Measurements from ENCODE around the gene ARFRP1. TPM values are rescaled to one million over a fixed set of nuclear protein-coding genes. Genes with fewer than 3 reads are reported as not detected.

Gene ARFRP1
- total and polyA plus RNA-seq, 2 of the 4 experiments (the other 2 are of a cell fraction) = 25.3 to 36.6 TPM

DNA sequence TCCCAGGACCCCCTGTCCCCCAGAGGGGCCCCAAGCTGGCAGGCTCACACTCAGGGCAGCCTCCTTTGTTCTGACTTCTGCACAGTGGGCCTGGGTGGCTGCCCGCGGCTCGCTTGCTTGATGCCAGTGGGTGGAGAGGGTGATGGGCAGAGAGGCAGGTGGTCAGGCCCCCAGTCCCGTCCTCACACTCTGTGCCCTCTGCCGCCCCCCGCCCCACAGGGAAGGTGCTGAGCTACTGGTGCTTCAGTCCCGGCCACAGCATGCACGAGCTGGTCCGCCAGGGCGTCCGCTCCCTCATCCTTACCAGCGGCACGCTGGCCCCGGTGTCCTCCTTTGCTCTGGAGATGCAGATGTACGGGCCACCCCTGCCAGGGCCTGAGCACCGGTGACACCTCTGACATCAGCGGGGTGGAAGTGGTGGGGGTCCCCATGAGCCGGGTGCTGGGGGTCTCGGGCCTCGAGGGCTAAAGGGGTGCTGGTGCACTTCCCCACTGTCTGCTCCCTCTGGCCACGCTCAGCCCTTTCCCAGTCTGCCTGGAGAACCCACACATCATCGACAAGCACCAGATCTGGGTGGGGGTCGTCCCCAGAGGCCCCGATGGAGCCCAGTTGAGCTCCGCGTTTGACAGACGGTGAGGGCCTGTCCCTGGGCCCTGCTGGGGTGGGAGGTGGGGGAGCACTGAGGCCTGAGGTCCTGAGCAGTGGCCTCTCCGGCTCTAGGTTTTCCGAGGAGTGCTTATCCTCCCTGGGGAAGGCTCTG lies 20.2 kb downstream of the ARFRP1 start:
- Histone ChIP-seq H3K27me3 (ENCODE audit: control insufficient read depth, insufficient read depth, low read length) (no peaks in the 10 kb centered on the region), H3K4me3 (ENCODE audit: insufficient read depth, low read depth, low read length) (no peak overlapping the region), H3K36me3 (ENCODE audit: control insufficient read depth, insufficient read depth, low read length) (0 out of 2 replicates have a peak, but pooled peaks cover 3% of the 10 kb centered on the region), H4K5ac (ENCODE audit: low read depth, low read length) (peak overlapping the region; percentile 94), H3K18ac (ENCODE audit: low read depth, low read length) (peak overlapping the region; percentile 16; the same call in 1 of the 2 replicates), H3K9me3 (ENCODE audit: control insufficient read depth, insufficient read depth, low read length) (no peaks in the 10 kb centered on the region), H3K27ac (ENCODE audit: insufficient read depth, low read length) (peak overlapping the region; percentile 63), H3K9ac (ENCODE audit: low read depth, low read length) (no peak overlapping the region), H3K56ac (ENCODE audit: extremely low read depth, insufficient read depth, low read length) (no peak overlapping the region), H3K23ac (ENCODE audit: low read depth, low read length) (peak overlapping the region; percentile 69; the same call in 1 of the 2 replicates), H2BK20ac (ENCODE audit: low read depth, low read length) (0 out of 2 replicates have a peak overlapping the region, but pooled peaks have one; percentile 82), H2BK5ac (ENCODE audit: low read depth, low read length, poor library complexity, severe bottlenecking) (peak overlapping the region; percentile 96), H2AK9ac (replicated peaks; ENCODE audit: low read depth, low read length, poor library complexity) (peak overlapping the region; percentile 90), H3K4me1 (ENCODE audit: control insufficient read depth, insufficient read depth, low read length) (peaks cover 23% of the 10 kb centered on the region), H2AK5ac (ENCODE audit: low read depth, low read length) (peak overlapping the region; percentile 99), H3K79me1 (ENCODE audit: low read depth in 1 of 2, low read length in 2 of 2) (peaks cover 10 to 33% of the 10 kb centered on the region in 2 experiments; a peak in 3 of 4 replicates), H2BK15ac (ENCODE audit: low read depth, low read length) (no peak overlapping the region; the same call in 2 of the 3 replicates), H2BK120ac (ENCODE audit: low read depth, low read length) (peak overlapping the region; percentile 95), H3K4ac (ENCODE audit: low read depth, low read length) (peak overlapping the region; percentile 98), H3K9me1 (ENCODE audit: insufficient read depth, low read length) (peaks cover 20% of the 10 kb centered on the region), H3K4me2 (ENCODE audit: low read depth, low read length) (no peak overlapping the region), H2AFZ (replicated peaks; ENCODE audit: low read length, poor library complexity) (no peak overlapping the region), H3K14ac (replicated peaks; ENCODE audit: low read depth, low read length) (peak overlapping the region; percentile 73), H4K8ac (ENCODE audit: low read depth in 2 of 2, low read length in 2 of 2) (peak overlapping the region; percentile 83 to 98), H4K91ac (ENCODE audit: insufficient read depth, low read depth, low read length) (peak overlapping the region; percentile 92), H4K20me1 (ENCODE audit: insufficient read depth, low read length) (no peaks in the 10 kb centered on the region)
- ChIA-PET POLR2A (ENCODE audit: unreplicated experiment) (no interaction called here), CTCF (no interaction called here)
- WGBS, 2 experiments (ENCODE audit: extremely low coverage in 2 of 2, insufficient read length in 1 of 2) = 96% methylated on average over 10 of the region's 29 CpGs; no CpG with 5 or more reads in 1 of the 2 experiments
- in situ Hi-C loops (cut with MboI; ENCODE audit: low sequenced_read_pairs) = no loop called here
- DNase-seq (no peak), ATAC-seq (ENCODE audit: low read depth) (no peak)
- TF ChIP-seq USF2 (IDR thresholded peaks at IDR 0.05; ENCODE audit: low read depth, low read length) = no peak
- TF ChIP-seq MAFK (IDR thresholded peaks at IDR 0.05; ENCODE audit: low read depth, low read length) = no peak
- TF ChIP-seq ELK1 (IDR thresholded peaks at IDR 0.05; ENCODE audit: borderline replicate concordance, low read depth, low read length) = no peak
- no peak for TF ChIP-seq RAD21 (IDR thresholded peaks at IDR 0.05; ENCODE audit: low read length)
- no peak for TF ChIP-seq RCOR1 (IDR thresholded peaks at IDR 0.05; ENCODE audit: insufficient replicate concordance, low read length)
- no peak for TF ChIP-seq MXI1 (IDR thresholded peaks at IDR 0.05; ENCODE audit: borderline replicate concordance, low read depth, low read length)
- TF ChIP-seq, protein P1, sequence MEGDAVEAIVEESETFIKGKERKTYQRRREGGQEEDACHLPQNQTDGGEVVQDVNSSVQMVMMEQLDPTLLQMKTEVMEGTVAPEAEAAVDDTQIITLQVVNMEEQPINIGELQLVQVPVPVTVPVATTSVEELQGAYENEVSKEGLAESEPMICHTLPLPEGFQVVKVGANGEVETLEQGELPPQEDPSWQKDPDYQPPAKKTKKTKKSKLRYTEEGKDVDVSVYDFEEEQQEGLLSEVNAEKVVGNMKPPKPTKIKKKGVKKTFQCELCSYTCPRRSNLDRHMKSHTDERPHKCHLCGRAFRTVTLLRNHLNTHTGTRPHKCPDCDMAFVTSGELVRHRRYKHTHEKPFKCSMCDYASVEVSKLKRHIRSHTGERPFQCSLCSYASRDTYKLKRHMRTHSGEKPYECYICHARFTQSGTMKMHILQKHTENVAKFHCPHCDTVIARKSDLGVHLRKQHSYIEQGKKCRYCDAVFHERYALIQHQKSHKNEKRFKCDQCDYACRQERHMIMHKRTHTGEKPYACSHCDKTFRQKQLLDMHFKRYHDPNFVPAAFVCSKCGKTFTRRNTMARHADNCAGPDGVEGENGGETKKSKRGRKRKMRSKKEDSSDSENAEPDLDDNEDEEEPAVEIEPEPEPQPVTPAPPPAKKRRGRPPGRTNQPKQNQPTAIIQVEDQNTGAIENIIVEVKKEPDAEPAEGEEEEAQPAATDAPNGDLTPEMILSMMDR (conservative IDR thresholded peaks at IDR 0.05; ENCODE audit: low read depth, low read length) = no peak
- TF ChIP-seq SMC3 (IDR thresholded peaks at IDR 0.05; ENCODE audit: low read depth, low read length) = no peak
- no peak for TF ChIP-seq CEBPB (IDR thresholded peaks at IDR 0.05; ENCODE audit: low read depth, low read length)
- no peak for TF ChIP-seq BHLHE40 (IDR thresholded peaks at IDR 0.05; ENCODE audit: low read depth, low read length)
- TF ChIP-seq RFX5 (IDR thresholded peaks at IDR 0.05; ENCODE audit: low read depth, low read length) = no peak
- TF ChIP-seq MAZ (IDR thresholded peaks at IDR 0.05; ENCODE audit: borderline replicate concordance, low read depth, low read length) = no peak
- intact Hi-C loops (cut with micrococcal nuclease) = no loop called here
- no TSS peak for BruUV-seq (replicated peaks)
- dilution Hi-C loops (cut with HindIII; ENCODE audit: low sequenced_read_pairs, unreplicated experiment) = no loop called here
